ENCODE measurements around the gene MN1.

MN1 gene

GRCh38 chr22:27791159-27791858, 10.2 kb downstream of the MN1 start:
- no peaks in the 10 kb centered on the region for H3K27me3 ChIP-seq (ENCODE audit: control insufficient read depth, low read length)
- no peak overlapping the region for H3K4me3 ChIP-seq (ENCODE audit: low read length)
- no peaks in the 10 kb centered on the region for H3K36me3 ChIP-seq (ENCODE audit: control insufficient read depth, low read length)
- no peaks in the 10 kb centered on the region for H3K9me3 ChIP-seq (ENCODE audit: control insufficient read depth, insufficient read depth, low read length)
- H4K20me1 ChIP-seq (ENCODE audit: control insufficient read depth, insufficient read depth, low read depth, low read length) = no peaks in the 10 kb centered on the region
- H3K27ac ChIP-seq (ENCODE audit: low read depth, low read length) = no peak overlapping the region
- TF ChIP-seq EZH2phosphoT487 (IDR thresholded peaks at IDR 0.05; ENCODE audit: borderline replicate concordance, low read length) (no peak), CTCF (IDR thresholded peaks at IDR 0.05; ENCODE audit: low read depth, low read length, poor library complexity, severe bottlenecking) (no peak)
- H3K9me2 ChIP-seq (replicated peaks; ENCODE audit: control insufficient read depth, low read length) = no peaks in the 10 kb centered on the region
- H3F3A ChIP-seq (ENCODE audit: control insufficient read depth, insufficient read depth) = no peaks in the 10 kb centered on the region
- no peaks in the 10 kb centered on the region for H3K79me2 ChIP-seq (ENCODE audit: control insufficient read depth, low read length)
- H3K4me2 ChIP-seq (ENCODE audit: low read length) = no peak overlapping the region
- no peaks in the 10 kb centered on the region for H3K4me1 ChIP-seq (ENCODE audit: control insufficient read depth, low read length)

GRCh38 chr22:27790376-27791158, 11.0 kb downstream of the MN1 start:
- no peaks in the 10 kb centered on the region for H3K27me3 ChIP-seq (ENCODE audit: control insufficient read depth, low read length)
- no peak overlapping the region for H3K4me2 ChIP-seq (ENCODE audit: low read length)
- TF ChIP-seq CTCF (IDR thresholded peaks at IDR 0.05; ENCODE audit: low read depth, low read length, poor library complexity, severe bottlenecking) (no peak), EZH2phosphoT487 (IDR thresholded peaks at IDR 0.05; ENCODE audit: borderline replicate concordance, low read length) (no peak)
- H4K20me1 ChIP-seq (ENCODE audit: control insufficient read depth, insufficient read depth, low read depth, low read length) = no peaks in the 10 kb centered on the region
- H3F3A ChIP-seq (ENCODE audit: control insufficient read depth, insufficient read depth) = no peaks in the 10 kb centered on the region
- H3K79me2 ChIP-seq (ENCODE audit: control insufficient read depth, low read length) = no peaks in the 10 kb centered on the region
- no peaks in the 10 kb centered on the region for H3K9me2 ChIP-seq (replicated peaks; ENCODE audit: control insufficient read depth, low read length)
- no peak overlapping the region for H3K4me3 ChIP-seq (ENCODE audit: low read length)
- no peak overlapping the region for H3K27ac ChIP-seq (ENCODE audit: low read depth, low read length)
- H3K9me3 ChIP-seq (ENCODE audit: control insufficient read depth, insufficient read depth, low read length) = no peaks in the 10 kb centered on the region
- H3K4me1 ChIP-seq (ENCODE audit: control insufficient read depth, low read length) = no peaks in the 10 kb centered on the region
- no peaks in the 10 kb centered on the region for H3K36me3 ChIP-seq (ENCODE audit: control insufficient read depth, low read length)

- Histone ChIP-seq H3K4me1 (ENCODE audit: control insufficient read depth, low read length) (no peaks in the 10 kb centered on the region), H3K79me2 (ENCODE audit: control insufficient read depth, low read length) (no peaks in the 10 kb centered on the region), H4K20me1 (ENCODE audit: control insufficient read depth, insufficient read depth, low read depth, low read length) (no peaks in the 10 kb centered on the region), H3K9me3 (ENCODE audit: control insufficient read depth, insufficient read depth, low read length) (no peaks in the 10 kb centered on the region), H3K27me3 (ENCODE audit: control insufficient read depth, low read length) (no peaks in the 10 kb centered on the region), H3K4me2 (ENCODE audit: low read length) (no peak overlapping the region), H3K27ac (ENCODE audit: low read depth, low read length) (no peak overlapping the region), H3K36me3 (ENCODE audit: control insufficient read depth, low read length) (no peaks in the 10 kb centered on the region), H3K4me3 (ENCODE audit: low read length) (no peak overlapping the region), H3K9me2 (replicated peaks; ENCODE audit: control insufficient read depth, low read length) (no peaks in the 10 kb centered on the region), H3F3A (ENCODE audit: control insufficient read depth, insufficient read depth) (no peaks in the 10 kb centered on the region)
- TF ChIP-seq CTCF (IDR thresholded peaks at IDR 0.05; ENCODE audit: low read depth, low read length, poor library complexity, severe bottlenecking) = no peak
- TF ChIP-seq EZH2phosphoT487 (IDR thresholded peaks at IDR 0.05; ENCODE audit: borderline replicate concordance, low read length) = no peak
Measured at GRCh38 chr22:27788500-27789288, 12.9 kb downstream of the MN1 start.

Data from DOHH2 (cell line).